Measurements from ENCODE around the gene ZFYVE21. TPM values are rescaled to one million over a fixed set of nuclear protein-coding genes. Genes with fewer than 3 reads are reported as not detected.

The ZFYVE21 gene
- total and polyA plus RNA-seq, 9 donors = 75.6 to 111 (median 83.1) TPM

GRCh38 chr14:103735815-103736545 is 20.4 kb downstream of the ZFYVE21 start:
- intact Hi-C loops (cut with DNase I) = loop anchor here in 1 of 4 donors (10.0 kb wide), 1 partner anchor 161 kb away; no protein-coding TSS in a partner anchor
- Histone ChIP-seq H3K9me3 (no peaks in the 10 kb centered on the region), H3K27ac (no peak overlapping the region), H3K4me1 (ENCODE audit: insufficient read depth) (peaks cover 25% of the 10 kb centered on the region), H3K4me3 (no peak overlapping the region), H3K27me3 (no peaks in the 10 kb centered on the region), H3K36me3 (no peaks in the 10 kb centered on the region)
- DNase-seq = peak in 2 of 5 donors; percentile 21 to 41
- TF ChIP-seq EP300 (IDR thresholded peaks at IDR 0.05) = no peak
- TF ChIP-seq POLR2A (IDR thresholded peaks at IDR 0.05) = no peak
- TF ChIP-seq CTCF (IDR thresholded peaks at IDR 0.05) = no peak
- 68 to 82% (median 71%) methylated on average over 21 to 22 of the region's 22 CpGs for WGBS, 3 donors

GRCh38 chr14:103736546-103737431 is 21.2 kb downstream of the ZFYVE21 start:
- Histone ChIP-seq H3K27ac (no peak overlapping the region), H3K9me3 (no peaks in the 10 kb centered on the region), H3K36me3 (no peaks in the 10 kb centered on the region), H3K4me3 (no peak overlapping the region), H3K4me1 (ENCODE audit: insufficient read depth) (peaks cover 32% of the 10 kb centered on the region), H3K27me3 (no peaks in the 10 kb centered on the region)
- WGBS, 3 donors = 26 to 37% (median 27%) methylated on average over 10 of the region's 10 CpGs
- intact Hi-C loops (cut with DNase I) = loop anchor here in 1 of 4 donors (10.0 kb wide), 1 partner anchor 162 kb away; no protein-coding TSS in a partner anchor
- TF ChIP-seq EP300 (IDR thresholded peaks at IDR 0.05) (no peak), CTCF (IDR thresholded peaks at IDR 0.05) (no peak), POLR2A (IDR thresholded peaks at IDR 0.05) (no peak)
- DNase-seq = peak in 4 of 5 donors; percentile 68 to 76 (median 72)

GRCh38 chr14:103737432-103738045 is 21.9 kb downstream of the ZFYVE21 start:
- DNase-seq = peak in 1 of 5 donors; percentile 44
- intact Hi-C loops (cut with DNase I) = loop anchor here in 1 of 4 donors (10.0 kb wide), 1 partner anchor 163 kb away; no protein-coding TSS in a partner anchor
- Histone ChIP-seq H3K4me3 (no peak overlapping the region), H3K27me3 (no peaks in the 10 kb centered on the region), H3K9me3 (no peaks in the 10 kb centered on the region), H3K27ac (no peak overlapping the region), H3K4me1 (ENCODE audit: insufficient read depth) (peaks cover 38% of the 10 kb centered on the region), H3K36me3 (no peaks in the 10 kb centered on the region)
- WGBS, 3 donors = 84 to 90% (median 85%) methylated on average over 16 of the region's 16 CpGs
- TF ChIP-seq EP300 (IDR thresholded peaks at IDR 0.05) (no peak), CTCF (IDR thresholded peaks at IDR 0.05) (no peak), POLR2A (IDR thresholded peaks at IDR 0.05) (no peak)

- 70 to 79% (median 73%) methylated on average over 10 of the region's 10 CpGs for WGBS, 3 donors
- intact Hi-C loops (cut with DNase I) = loop anchor here in 1 of 4 donors (10.0 kb wide), 1 partner anchor 163 kb away; no protein-coding TSS in a partner anchor
- H3K9me3 ChIP-seq = no peaks in the 10 kb centered on the region
- H3K4me1 ChIP-seq (ENCODE audit: insufficient read depth) = peaks cover 38% of the 10 kb centered on the region
- no peak overlapping the region for H3K4me3 ChIP-seq
- no peaks in the 10 kb centered on the region for H3K36me3 ChIP-seq
- no peaks in the 10 kb centered on the region for H3K27me3 ChIP-seq
- no peak overlapping the region for H3K27ac ChIP-seq
- TF ChIP-seq EP300 (IDR thresholded peaks at IDR 0.05) = no peak
- no peak for TF ChIP-seq CTCF (IDR thresholded peaks at IDR 0.05)
- no peak for TF ChIP-seq POLR2A (IDR thresholded peaks at IDR 0.05)
- no peak for DNase-seq
Observed at GRCh38 chr14:103738166-103738565, 22.6 kb downstream of the ZFYVE21 start.

All from ovary (tissue), 9 donors.